GM19467 (cell line): Measurements from ENCODE around the gene SEC24D.

Source experiments
- ATAC-seq: cut with Tn5 transposase; IDR thresholded peaks from one replicate; pipeline ENCODE4 v1.9.1; 2021; ENCODE audit warnings: mild to moderate bottlenecking, moderate library complexity; ENCODE audit not compliant: unreplicated experiment

Gene SEC24D

DNA sequence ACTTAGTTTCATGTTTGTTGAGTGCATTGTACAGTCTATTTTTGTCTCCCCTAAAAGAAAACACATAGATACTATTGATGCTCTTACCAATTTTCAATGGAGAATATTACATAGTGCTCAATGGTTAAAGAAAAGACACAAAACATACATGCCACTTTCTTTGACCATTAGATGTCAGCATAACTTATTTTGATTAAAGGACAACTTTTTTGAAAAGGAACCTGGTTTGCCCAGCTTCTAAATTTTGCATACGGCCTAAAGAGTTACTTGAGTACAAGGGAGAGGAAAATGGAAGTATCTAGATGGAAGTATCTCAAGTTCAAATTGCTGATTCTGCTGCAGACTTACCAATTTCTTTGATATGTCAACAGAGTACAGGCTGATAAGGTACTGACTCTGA, 82.2 kb downstream of the SEC24D start:
- ATAC-seq = no peak

DNA sequence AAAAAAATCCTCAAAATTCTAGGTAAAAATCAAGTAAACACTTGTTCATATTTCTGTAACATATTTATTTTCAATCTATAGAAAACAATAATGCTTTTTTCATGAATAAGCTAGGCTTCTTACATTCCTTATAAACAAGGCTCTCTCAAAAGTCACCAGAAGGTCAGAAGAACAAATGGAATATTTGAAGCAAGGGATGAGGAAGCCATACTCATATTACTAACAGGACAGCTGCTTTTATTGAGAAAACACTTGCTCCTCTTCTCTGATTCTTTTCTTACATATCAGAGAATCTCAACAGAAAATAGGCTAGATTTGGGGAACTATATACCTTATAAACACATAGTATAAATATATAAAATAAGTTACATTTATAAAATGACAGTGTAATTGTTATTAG, 82.8 kb downstream of the SEC24D start:
- ATAC-seq = no peak

DNA sequence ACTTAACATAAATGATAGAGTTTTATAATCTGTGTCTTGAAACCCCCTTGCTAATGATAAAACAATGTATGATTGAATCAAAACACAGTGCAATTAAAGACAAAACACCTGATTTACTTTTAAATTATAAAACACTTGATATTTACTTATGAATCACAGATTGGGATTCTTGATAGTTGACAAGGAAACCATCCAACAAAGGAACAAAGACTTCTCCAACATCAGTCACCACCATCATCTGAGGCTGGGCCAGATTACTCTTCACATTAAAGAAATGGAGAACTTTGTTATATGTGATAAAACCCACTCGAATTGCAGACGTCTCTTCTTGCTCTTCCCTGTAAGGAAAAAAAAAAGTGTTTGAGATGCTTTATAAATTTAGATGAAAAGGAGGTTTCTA, 83.4 kb downstream of the SEC24D start:
- no peak for ATAC-seq

DNA sequence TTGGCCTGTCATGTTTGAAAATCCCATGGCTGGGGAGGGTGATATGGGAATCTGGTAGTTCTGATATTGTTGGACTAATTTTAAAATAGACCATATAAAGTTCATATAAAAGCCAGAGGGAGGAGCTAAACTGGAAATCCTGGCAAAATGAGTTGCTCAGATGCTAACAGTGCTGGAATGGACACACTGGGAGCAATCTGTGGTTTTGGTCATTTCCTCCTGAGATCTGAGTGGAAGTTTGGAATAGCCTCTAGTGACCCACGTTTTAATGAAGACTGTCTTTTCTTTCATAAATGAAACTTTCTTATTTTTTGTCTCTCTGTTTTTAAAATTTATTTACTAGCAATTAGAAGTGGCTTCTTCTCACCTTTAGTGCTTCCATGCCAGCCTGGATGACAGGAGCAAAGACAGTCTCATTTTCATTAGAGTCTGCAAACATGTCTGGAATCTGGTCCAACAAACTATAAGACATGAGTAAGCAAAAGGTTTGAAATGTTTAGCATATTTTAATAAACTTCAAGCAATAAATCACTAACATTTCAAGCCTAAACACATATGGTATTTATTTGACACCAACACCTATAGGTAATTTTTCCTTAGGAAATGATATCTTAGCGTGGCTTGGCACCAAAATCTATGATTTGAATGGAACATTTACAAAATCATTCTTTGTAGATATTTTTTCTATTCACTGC, 84.2 kb downstream of the SEC24D start:
- no peak for ATAC-seq

DNA sequence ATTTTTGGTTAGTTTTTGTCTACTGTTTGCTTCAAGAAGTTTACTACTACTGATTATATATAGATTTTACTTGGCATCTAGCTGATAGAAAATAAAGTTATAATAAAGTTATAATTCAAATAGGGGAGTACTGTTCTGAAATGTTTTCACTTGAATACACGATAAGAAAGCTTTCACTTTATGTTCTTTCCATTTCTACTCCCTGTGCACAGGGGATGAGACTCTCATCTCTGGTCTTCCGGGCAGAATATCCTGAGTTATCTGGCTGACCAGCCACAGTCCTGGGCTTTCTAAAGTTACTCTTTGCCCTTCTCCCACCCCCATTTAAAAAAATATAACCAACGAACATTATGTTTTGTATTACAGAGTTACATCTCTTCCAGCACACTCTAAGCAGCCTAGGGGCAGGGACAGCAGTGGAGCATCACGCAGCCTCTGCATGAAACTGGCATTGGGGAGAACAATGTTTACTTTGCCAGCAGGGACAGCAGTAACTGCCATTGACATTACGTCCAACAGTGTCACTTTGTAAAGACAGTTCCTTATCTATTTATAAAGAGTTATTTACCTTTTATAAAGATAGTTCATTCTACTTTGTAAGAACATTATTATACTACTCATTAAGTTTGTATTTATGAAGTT, 86.5 kb downstream of the SEC24D start:
- ATAC-seq = no peak

DNA sequence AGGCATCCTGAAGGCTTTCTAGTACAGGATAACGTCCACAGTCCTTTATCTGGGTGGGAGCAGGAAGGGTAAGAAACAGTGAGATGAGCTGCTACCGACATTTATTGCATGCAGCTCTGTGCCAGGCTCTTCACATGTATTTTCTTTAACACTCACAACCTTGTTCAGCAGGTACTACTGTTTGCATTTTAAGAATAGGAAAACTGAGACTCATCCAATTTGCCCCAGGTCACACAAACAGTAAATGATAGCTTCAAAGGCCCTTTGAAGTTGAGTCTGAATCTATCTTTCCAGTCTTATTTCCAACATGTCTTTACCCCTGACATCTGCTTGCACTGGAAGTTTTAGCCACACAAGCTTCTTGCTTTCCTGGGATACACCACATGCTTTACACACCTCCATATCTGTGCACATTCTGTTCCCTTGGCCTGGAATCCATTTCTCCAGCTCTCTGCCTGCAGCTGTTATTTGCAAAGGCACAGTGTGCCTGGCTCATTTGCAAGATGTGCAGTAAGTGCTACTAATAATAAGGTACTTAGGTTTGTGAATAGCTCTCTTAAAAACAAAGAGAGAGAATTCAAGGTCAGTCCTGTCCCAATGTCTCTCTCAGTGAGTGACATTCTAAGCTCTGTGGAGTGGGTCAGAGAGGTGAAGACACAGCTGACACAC, 89.5 kb downstream of the SEC24D start:
- no peak for ATAC-seq

DNA sequence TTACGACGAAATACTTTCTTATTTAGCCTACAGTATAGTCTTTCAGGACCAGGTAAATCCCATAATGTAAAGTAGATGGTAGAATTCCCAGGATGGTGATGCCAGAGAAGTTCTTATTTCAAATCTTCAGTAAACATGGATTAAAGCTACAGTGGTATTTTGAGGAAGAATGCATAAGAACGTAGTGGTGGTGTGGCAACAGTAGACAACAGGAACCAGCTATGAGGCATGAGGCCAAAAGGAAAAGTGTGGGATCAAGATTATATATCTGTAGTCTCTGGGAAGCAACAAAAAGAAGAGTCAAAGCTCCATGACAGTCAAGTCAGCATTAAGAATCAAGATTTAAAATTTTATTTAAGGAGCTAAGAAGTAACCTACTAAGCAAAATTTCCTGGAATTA, 90.6 kb downstream of the SEC24D start:
- ATAC-seq = no peak

DNA sequence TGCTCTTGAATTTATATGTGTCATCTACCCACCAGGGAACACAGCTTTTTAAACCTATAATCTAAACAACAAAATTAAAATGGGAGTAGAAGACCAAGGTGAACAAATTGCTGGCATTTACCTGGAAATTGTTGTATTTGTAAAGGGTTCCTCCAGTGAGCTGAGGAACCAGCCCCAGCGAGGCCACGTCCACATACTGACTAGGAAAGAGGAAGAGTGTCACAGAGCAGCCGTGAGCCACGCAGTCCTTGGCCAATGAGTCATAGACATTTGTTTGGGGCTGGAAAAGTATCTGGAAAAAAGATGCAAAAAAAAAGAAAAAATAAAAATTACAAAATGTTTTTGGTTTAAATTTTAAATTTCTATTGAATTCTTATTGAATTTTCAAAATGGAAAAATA, 92.1 kb downstream of the SEC24D start:
- no peak for ATAC-seq

DNA sequence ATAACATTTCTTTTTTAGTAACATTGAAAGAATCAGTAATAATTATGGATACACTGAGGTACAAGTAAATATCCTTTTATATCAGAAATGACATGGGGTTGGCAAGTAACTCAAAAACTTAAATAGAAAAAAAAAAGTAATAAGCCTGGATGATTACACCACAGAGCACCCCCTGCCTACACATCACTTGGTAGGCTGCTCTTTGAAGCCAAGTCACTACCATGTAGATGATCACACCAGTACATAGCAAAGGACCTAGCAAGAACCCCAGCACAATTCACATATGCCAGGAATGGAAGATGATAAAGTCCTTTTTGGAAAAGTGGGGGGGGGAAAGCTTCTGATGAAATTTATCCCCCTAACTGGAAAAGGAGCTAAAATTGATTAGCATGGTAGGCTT, 93.9 kb downstream of the SEC24D start:
- ATAC-seq = no peak

DNA sequence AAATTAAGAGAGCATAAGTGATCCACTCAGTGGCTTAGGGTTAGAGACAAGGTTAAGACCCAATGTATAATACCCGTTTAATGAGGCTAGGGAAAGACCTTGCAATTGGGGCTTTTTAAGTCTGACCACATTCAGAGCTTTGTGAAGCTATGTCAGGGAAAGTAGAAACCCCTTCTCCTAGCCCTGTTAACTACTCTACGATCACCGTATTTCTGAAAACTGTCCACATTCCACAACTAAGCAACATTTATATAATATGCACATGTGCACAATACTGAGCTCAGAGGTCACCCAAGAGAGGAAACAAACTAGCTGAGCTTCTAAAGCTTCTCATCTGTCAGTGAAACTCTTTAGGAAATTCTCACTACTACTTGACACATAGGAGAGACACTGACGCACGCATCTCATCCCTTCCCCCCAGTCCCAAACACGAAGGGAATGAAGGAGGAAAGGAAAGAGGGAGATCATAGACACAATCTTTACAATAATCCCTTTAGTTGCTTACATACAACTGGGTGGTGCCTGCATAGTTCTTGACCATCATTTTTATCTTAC, 94.5 kb downstream of the SEC24D start:
- ATAC-seq = no peak

DNA sequence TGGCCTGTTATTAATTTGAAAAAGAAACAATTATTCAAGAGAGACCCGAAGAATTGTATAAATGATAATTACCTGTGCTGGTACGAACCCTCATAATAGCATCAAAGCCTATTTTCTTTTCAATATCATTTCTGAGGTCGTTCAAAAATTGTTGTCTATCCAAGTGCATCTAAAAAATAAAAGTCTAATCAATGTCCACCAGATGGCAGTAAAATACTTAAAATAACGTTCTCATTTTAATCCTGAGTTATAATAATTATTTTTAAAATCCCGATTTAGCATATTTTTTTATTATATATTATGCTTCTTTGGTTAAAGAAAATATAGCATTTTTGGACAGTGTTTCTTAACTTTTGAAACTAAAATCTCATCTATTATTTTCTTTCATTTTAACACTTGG, 95.1 kb downstream of the SEC24D start:
- no peak for ATAC-seq

DNA sequence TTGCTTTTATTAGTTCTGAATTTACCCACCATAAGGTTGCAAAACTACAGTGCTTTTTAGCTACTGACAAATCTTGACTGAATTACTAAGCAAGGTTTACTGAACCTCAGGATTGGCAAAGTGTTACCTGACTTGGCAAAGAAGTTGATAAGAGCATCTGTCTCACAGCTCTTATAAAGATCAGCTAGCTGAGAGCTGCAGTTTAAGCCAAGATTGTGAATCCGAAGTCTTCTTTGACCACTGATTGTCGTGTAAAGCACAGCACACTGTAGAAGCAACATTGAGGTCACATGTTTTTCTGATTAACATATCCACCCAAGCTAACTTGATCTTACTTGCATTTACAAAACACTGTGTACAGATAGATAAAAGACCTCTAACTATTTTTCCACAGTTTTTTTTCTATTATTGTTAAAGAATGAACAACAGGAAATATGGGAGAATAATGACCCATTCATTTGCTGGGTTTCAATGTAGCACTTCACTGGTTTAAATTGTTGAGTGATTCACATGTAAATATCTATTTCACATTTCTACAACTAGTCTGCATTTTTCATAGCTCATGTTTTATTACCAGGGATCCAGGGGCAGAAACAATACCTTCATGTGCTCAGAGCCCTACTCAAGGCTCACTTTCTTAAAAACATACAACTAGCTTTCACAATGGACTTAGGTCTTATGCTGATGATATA, 96.8 kb downstream of the SEC24D start:
- no peak for ATAC-seq

DNA sequence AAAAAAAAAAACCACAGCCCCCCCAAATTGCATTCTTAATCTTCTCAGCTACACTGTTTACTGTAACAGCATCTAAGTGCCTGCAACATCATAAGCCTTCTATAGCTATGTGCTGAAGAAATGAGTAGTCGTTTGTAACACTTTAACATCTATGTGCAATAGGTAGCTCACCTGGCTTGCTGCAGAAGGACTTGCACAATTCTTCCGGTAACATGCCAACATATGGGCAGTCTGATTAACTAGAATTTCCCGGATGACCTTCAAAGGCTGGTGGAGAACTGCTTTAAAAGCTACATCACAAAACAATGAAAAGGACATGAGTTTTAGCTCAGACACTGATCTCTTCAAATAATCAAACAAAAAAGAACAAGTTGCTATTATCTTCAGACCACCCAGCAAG, 97.8 kb downstream of the SEC24D start:
- ATAC-seq = no peak

DNA sequence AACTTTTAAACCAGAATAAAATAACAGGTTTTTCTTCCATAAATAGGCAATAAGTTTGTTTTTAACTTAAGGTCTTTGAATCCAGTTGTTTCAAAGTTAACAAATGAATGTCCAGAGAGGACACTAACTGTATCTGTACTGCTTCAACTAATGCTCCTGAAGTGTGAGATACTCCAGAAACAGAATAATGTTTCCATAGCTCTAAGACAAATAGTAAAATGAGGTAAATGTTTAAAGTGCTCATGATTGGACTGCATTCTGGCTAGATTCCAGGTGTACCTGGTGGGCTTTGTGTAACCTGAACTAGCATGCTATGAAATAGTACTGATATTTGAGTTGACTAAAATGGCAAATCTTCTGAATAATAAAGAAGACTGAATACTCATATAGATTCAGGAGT, 99.0 kb downstream of the SEC24D start:
- no peak for ATAC-seq

DNA sequence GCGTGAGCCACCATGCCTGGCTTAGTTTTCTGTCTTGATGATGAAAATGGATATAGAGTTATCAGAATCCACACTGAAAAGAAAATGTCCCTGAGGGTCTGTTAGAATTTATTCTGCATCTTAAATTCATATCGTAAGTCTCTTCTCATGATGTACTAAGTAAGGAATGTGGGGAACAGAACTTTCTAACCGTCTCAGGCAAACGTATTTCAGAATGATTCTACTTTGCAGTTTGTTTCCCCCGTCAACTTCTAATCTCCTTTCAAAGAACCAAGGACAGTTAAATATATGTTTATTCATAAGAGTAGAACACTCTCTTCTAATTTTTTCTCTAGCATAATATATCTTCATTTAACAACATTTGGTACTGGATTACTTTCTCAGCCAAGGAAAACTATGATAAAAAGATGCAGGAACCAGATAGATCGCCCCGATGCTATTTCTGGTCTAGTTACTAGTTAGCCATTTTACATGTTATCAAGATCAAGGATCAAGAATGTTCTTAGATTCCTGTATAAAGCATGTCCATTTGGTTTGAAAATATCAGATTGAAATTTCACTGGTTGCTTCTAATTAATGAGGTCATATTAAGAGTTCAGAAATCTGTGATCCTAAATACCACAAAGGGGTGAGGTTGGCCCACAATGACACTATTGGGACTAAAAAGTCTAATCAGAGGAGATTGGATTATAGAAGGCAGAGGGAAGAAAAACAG, 101.3 kb downstream of the SEC24D start:
- ATAC-seq = no peak

DNA sequence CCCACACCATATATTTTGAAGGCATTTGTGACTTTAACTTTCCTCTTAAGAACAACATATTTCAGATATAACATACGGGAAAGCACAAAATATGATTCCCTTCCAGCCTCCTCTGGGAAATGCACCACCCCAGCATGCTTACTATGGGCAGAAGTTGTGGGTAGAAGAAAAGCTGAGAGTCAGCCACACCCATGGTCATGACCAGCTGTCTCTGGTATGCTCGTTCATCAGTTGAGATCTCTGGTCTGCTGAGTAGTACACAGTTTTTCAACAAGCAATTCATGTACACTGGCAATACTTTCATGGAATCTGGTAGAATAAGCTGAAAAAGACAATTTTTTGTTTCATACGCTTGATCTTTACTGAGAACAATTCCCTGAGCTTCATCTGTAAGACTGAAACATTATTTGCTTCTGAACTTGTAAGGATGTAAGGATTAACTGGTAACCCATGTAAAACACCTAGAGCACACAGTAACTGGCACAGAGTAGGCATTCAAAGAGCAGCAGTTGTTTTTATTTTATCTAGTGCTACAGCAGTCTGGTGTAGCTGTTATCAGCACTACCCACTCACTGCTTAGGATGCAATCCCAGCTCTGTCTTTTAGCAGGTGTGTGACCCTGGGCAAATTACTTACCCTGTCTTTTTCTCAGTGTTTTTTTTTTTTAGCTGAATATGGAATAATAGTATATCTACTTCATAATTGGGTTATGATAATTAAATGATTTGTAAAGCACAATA, 103.2 kb downstream of the SEC24D start:
- ATAC-seq = no peak

DNA sequence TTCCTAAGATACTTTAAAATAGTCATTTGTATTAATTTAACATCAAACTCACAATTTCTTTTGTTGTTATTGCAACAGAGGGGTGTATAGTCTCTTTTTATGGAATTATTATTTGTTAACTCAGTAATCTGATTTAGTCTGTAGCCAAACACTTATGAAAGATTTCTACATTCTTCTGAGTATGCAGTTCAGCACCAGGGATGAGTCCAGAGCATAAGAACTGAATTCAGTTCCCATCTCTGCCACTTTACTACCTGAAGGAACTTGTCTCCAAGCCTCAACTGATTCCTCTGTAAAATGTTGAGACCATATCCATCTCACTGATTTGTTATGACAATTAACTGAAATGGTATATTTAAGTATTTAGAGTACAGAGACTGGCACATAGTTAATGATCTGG, 105.2 kb downstream of the SEC24D start:
- ATAC-seq = no peak

DNA sequence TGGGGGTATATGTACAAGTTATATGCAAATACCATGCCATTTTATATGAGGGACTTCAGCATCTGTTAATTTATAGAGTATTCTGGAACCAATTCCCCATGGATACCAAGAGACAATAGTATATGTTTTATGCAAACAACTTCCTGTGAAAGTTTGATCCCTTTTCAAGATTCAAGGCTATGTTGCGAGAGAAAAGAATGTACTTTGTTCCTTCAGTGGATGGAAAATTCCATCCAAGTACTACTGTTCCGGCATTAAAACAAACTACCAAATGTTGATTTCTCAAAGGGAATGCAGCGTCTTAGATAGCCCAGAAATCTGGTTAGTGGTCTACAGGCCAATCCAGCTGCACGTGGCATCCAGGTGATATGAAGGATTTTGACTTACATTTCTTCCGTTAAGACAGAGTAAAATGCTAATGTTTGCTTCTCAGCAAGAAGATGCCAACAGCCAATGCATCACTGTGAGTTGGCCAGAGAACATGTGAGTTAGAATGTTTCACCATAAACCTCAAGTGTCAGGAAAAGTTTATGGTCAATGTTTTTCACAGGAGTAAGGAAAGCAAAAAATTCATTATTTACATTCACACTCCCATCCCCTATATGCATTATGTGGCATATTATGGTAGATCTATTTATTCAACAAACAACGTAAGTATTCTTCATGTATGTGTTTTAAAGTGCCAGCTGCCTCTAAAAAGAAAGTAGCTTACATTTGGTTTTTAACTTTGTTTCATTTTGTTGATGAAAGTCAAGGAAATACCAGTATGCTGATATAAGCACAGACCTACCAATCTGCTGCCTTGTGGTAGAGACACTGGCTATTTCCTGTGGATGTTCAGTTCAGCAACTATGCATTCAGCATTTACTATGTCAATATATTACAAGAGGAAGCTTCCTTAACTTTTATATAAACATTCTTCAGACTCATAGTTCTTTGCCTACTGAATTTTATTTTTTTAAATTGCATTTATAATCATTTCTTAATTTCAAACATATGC, 106.3 kb downstream of the SEC24D start:
- ATAC-seq = no peak

DNA sequence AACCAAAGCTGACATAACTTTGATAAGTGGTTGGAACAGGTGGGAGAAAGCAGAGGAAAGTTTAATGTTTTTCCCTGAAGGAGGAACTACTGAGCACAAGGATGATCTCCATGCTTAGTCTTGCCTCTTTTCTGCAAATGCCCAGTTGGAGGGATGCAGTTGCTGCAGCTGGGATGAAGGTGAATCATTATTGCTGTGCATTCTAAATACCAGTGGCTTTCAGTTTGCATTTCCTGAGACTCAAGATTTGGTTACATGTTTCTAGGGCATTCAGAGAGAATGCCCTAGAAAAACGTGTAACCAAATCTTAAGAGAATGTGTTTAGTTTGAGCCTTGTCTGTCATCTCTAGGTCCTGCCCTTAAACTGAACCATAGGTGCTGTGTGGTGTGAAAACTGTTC, 108.6 kb downstream of the SEC24D start:
- ATAC-seq = no peak
